Endothelial cell (in vitro differentiated cells): ENCODE results near the gene PUM2. TPM values are rescaled to one million over a fixed set of nuclear protein-coding genes. Genes with fewer than 3 reads are reported as not detected.
A peak's percentile ranks its signal among the peaks of the same experiment; 100 is the strongest.

Experiments
- DNase-seq: peaks from one replicate; pipeline ENCODE4 v3.0.0; 2021; ENCODE audit warnings: low spot score
- H3K27ac Mint-ChIP-seq: one replicate; pipeline ENCODE4 v1.8.0; 2021; ENCODE audit warnings: mixed read lengths, inconsistent platforms; ENCODE audit not compliant: unreplicated experiment
- H3K27me3 Mint-ChIP-seq: one replicate; pipeline ENCODE4 v1.8.0; 2021; ENCODE audit warnings: mild to moderate bottlenecking, moderate library complexity, mixed read lengths, inconsistent platforms; ENCODE audit not compliant: unreplicated experiment
- H3K36me3 Mint-ChIP-seq: one replicate; pipeline ENCODE4 v1.8.0; 2021; ENCODE audit warnings: mild to moderate bottlenecking, low read depth, mixed read lengths, inconsistent platforms; ENCODE audit not compliant: unreplicated experiment
- H3K4me1 Mint-ChIP-seq: one replicate; pipeline ENCODE4 v1.8.0; 2021; ENCODE audit warnings: mild to moderate bottlenecking, mixed read lengths, inconsistent platforms; ENCODE audit not compliant: unreplicated experiment
- H3K4me3 Mint-ChIP-seq: one replicate; pipeline ENCODE4 v1.8.0; 2021; ENCODE audit warnings: mild to moderate bottlenecking, mixed read lengths, inconsistent platforms; ENCODE audit not compliant: unreplicated experiment
- H3K9me3 Mint-ChIP-seq: one replicate; pipeline ENCODE4 v1.8.0; 2021; ENCODE audit warnings: mixed read lengths, inconsistent platforms; ENCODE audit not compliant: unreplicated experiment
- CTCF ChIP-seq: fragments of 200-600 bp; sonication (generic); IDR thresholded peaks from one replicate; pipeline ENCODE4 v1.5.0; 2021; ENCODE audit warnings: antibody characterized with exemption; ENCODE audit not compliant: unreplicated experiment
- total RNA-seq: library from RNA; stranded (reverse); fragmentation: NEBNext Ultra II Directional; extraction: Animal tissue kit (Norgen Biotek cat#: 25700); gene quantifications from one replicate; pipeline ENCODE4 v1.2.1, GENCODE V29; 2021; ENCODE audit not compliant: unreplicated experiment

Gene PUM2
- total RNA-seq, 1 donor from 2014 or later, result 75.3 TPM

GRCh38 chr2:20219763-20220380, 130.8 kb downstream of the PUM2 start:
- H3K27ac Mint-ChIP-seq, result peak overlapping the region; percentile 13
- H3K36me3 Mint-ChIP-seq, result peaks cover 4% of the 10 kb centered on the region
- TF ChIP-seq CTCF, result no peak
- no peak for DNase-seq
- H3K4me1 Mint-ChIP-seq, result peaks cover 4% of the 10 kb centered on the region
- H3K9me3 Mint-ChIP-seq, result no peaks in the 10 kb centered on the region
- no peak overlapping the region for H3K4me3 Mint-ChIP-seq
- H3K27me3 Mint-ChIP-seq, result peaks cover 25% of the 10 kb centered on the region

- Mint-ChIP-seq H3K36me3 (peaks cover 4% of the 10 kb centered on the region), H3K27me3 (peaks cover 28% of the 10 kb centered on the region), H3K4me3 (peak overlapping the region; percentile 17), H3K4me1 (peaks cover 4% of the 10 kb centered on the region), H3K27ac (peak overlapping the region; percentile 39), H3K9me3 (no peaks in the 10 kb centered on the region)
- no peak for TF ChIP-seq CTCF
- DNase-seq, result no peak
Measured at GRCh38 chr2:20218331-20219320, 132.0 kb downstream of the PUM2 start.

- Mint-ChIP-seq H3K27ac (no peak overlapping the region), H3K4me3 (no peak overlapping the region), H3K4me1 (peaks cover 4% of the 10 kb centered on the region), H3K27me3 (peaks cover 22% of the 10 kb centered on the region), H3K36me3 (peaks cover 4% of the 10 kb centered on the region), H3K9me3 (no peaks in the 10 kb centered on the region)
- no peak for DNase-seq
- no peak for TF ChIP-seq CTCF
Measured at GRCh38 chr2:20217041-20217970, 133.3 kb downstream of the PUM2 start.

GRCh38 chr2:20216130-20217025, 134.3 kb downstream of the PUM2 start:
- peaks cover 4% of the 10 kb centered on the region for H3K36me3 Mint-ChIP-seq
- peaks cover 4% of the 10 kb centered on the region for H3K4me1 Mint-ChIP-seq
- no peaks in the 10 kb centered on the region for H3K9me3 Mint-ChIP-seq
- DNase-seq, result no peak
- H3K4me3 Mint-ChIP-seq, result no peak overlapping the region
- peaks cover 19% of the 10 kb centered on the region for H3K27me3 Mint-ChIP-seq
- H3K27ac Mint-ChIP-seq, result no peak overlapping the region
- TF ChIP-seq CTCF, result no peak
